Femur (tissue), 1 donor: ENCODE data around the gene PDIA5.
A peak's percentile ranks its signal among the peaks of the same experiment; 100 is the strongest.

Experiments
- DNase-seq: peaks from one replicate; pipeline ENCODE4 v3.0.0-alpha.2; 2017

PDIA5 gene

DNA sequence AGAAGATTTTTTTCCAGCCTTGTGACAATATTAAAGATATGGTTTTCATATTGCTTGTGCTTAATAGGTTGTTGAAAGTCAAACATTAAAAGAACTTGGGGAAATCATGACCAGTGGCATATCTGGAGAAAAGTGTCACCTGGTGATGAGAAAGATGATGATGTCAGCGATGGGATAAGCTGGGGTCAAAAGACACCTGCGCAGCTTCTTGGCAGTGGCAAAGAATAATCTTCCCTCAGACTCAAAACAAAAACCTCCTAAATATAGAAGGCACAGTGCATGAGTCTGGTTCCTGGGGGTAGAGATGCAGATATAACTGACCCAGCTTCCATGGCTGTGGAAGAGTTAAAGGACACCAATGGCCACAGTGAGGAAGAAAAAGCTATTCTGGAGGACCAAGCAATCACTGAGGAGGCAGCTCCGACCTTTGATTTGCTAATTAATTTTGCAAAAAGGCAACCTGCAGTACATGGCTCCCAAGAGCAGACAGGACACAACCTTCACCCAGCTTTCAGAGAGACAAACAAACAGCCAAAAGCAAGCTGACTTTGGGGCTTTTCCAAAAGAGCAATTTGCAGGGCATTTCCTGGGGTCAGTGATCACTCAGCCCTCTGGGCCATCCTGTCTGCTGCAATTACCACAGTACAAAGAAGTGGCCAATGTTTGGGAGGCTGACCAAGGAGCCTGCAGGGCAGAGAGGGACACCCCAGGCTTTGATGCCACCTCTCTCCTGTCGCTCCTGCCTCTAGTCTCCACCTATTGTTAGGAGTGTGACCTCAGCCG is 21.7 kb upstream of the PDIA5 start:
- DNase-seq, result no peak

DNA sequence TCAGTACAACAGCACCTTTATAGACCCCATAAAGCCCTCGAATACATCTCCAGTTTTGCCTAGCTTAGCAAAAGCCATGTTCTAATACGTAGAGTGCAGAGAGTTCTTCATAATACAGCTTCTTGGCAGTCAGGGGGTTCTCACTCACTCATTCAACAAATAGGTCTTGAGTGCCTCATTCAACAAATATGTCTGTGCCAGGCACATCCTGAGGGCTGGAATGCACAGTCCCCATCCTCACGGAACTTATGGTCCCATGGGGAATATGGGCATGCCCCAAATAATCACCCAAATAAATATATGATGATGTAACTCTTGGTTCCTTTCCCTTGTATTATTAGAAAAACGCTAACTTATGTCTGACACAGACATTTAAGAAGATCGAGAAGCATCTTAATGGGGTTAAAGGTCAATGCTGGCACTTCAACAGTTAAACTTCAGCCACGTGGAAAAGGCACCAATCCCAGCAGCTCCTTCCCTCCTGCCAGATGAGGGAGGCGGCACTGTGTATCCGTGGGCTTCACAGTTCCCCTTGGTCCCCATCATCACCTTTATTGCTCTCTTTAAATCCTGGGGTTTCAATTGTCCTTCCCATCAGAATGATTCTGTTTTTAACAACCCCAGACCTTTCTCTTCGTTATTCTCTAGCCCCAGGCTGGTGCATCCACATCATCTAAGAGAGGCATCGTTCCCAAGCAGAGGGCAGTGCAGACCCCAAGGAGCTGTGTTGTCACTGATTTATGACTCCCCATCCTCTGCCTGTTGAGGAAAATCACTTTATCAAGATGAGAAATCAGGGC is 20.4 kb upstream of the PDIA5 start:
- no peak for DNase-seq

DNA sequence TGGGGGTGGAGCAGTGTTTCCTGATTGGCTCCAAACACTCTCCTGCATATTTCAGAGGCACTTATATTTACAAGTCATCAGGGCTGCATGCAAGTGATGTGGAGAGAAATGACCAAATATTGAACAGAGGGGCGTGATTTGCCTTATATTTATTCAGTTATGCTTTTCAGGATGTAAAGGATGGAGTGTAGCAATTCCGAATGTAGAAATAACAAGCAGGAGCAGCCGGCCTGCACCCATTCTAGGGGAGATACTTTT is 19.8 kb upstream of the PDIA5 start:
- no peak for DNase-seq

DNA sequence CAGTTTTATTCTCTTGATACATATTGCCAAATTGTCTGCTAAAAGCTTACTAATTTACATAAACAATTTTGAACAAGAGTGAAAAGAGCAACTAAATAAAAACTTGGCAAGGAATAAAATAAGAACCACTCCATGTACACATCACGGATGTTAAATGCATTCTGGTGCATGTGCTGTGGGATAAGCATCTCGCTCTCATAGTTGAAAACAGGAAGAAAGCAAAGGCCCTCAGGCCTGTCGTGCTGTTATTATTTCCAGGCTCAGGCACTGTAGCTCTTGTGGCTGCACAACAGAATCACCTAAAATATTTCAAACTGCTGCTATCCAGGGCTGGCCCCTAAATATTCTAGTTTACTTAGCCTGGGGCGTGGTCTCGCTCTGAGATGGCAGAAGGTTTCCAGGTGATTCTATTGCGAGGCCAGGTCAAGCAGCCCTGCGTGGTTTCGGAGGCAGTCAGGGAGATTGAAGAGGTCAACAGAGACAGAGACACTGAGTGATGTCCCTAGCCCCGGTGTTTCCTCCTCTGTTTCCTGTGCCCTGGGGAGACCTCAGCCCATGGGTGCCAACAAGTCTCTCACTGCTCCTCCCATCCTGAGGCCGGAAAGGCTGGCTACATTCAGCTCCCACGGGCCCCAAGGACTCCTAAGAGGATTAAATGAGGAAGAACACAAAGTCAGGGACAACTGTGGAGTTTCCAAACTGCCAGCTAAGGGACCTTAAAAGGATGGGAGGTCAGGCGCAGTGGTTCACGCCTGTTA is 18.2 kb upstream of the PDIA5 start:
- no peak for DNase-seq

DNA sequence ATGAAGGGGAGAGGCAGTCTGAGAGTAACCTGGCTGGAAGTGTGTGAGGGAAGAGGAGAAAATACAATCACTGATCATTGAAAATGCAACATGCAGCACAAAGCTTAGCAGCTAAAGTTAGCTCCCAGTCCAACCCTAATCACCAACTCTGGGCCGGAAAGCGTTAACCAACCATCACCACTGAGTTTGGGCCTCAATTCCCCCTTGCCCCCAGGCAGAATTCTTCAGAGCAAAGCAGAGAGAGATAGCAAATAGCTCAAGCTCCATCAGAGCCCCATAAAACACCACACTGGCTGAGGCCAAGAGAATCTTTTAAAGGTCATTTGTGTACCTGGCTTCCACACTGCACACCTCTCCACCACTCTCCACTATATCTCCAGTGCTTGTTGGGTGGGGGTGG is 16.2 kb upstream of the PDIA5 start:
- DNase-seq, result no peak

DNA sequence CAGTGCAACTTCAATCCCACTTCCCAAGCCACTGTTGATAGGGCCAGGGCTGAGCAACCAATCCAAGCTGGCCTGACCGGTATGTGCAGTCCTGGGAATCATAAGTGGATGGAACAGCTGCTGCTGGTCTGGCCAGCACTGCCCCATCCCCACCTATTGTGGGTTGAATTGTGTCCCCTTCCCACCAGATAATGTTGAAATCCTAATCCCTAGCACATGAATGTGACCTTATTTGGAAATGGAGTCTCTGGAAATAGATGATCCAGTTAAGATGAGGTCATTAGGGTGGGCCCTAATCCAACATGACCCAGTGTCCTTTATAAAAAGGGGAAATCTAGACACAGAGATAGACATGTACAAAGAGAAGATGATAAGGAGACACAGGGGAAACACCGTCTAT is 13.7 kb upstream of the PDIA5 start:
- no peak for DNase-seq

DNA sequence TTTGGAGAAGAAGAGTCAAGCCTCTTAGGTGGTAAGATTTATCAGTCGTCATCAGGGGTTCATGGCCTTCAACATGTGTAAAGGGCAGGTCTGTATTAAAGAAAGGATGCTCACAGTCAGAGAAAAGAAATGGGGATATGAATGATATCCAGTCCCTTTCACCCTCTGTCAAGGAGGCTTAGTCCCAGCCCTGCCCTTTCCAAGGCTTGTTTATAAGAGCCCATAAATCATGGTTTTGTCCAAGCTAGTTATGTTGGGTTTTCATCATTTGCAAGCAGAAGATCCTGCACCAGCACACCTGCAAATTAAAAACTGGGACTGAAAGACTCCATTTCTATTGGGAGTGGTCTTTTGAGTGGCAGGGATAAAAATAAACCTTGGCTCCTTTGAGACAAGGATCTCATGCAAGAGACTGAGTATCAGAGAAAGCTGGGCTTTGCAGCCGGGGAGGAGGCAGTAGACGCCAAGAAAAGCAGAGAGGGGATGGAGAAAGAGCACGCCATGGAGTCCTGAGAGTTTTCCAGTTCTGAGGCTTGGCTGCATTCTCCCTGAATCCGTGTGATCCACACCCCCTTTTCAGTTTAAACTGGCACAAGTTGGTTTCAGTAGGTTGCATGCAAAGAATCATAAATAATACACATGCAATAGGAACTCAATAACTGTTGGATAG is 12.6 kb upstream of the PDIA5 start:
- DNase-seq, result peak; percentile 50

DNA sequence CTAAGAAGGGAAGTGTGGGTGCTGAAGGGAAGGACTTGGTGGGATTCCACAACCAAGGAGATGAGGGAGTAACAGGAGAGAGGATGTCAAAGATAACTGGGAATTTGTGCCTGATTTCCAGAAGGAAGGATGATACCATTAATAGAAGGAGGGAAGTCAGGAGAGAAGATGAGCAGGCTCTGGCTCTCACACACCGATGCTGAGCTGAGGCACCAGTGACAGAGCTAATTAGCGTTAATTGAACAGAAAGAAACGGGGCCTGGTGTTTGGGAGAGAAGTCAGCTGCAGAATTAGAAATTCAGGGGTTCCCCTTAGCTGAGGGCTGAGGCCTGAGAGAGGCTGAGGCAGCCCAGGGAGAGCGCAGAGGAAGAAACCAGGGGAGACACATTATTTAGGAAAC is 11.9 kb upstream of the PDIA5 start:
- DNase-seq, result no peak

DNA sequence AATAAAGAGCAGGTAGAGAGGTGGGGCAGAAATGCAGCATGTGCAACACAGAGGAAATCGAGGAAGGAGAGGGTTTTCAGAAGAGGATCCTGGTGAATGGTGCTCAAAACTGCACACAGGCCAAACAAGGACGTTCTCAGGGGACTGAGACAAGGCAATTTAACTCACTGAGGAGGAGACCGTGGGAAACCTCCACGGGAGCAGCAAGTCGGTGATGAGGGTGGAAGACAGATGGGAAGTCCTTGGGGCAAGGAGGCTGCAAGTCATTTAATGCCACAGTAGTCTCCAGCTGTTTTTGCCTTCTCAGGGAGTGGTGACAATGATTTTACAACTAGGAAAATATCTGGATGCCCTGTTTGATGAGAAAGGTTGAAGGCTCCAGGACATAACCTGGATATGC is 11.5 kb upstream of the PDIA5 start:
- no peak for DNase-seq

DNA sequence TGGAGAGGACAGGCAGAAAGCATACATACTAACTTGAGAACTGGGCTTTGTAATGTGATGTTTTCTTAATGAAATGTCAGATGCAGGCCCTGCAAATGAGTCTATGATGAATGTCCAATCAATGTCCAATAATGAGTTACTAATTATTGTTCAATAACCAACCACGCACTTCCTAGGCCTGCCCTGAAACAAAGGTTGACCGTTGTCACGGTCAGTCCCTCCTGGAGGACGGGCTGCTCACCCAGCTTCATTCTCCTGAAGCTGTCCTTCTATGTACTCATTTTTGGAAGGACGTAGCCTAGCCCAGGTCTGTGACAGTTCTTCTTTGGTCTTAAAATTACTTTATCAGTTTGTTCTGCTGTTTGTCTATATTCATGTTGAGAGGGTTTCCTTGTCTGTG is 8.3 kb upstream of the PDIA5 start:
- no peak for DNase-seq

DNA sequence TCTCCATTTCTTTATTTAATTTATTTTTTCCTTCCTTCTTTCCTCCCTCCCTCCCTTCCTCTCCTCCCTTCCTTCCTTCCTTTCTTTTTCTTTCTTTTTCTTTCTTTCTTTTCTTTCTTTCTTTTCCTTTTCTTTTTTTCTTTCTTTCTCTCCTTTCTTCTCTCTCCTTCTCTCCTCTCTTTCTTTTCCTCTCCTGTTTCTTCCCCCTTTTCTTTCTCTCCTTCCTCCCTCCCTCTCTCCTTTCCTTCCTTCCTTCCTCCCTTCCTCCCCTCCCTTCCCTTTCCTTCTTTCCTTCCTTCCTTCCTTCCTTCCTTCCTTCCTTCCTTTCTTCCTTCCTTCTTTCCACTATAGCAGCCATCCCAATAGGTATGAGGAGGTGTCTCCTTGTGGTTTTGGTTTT is 6.8 kb upstream of the PDIA5 start:
- no peak for DNase-seq

DNA sequence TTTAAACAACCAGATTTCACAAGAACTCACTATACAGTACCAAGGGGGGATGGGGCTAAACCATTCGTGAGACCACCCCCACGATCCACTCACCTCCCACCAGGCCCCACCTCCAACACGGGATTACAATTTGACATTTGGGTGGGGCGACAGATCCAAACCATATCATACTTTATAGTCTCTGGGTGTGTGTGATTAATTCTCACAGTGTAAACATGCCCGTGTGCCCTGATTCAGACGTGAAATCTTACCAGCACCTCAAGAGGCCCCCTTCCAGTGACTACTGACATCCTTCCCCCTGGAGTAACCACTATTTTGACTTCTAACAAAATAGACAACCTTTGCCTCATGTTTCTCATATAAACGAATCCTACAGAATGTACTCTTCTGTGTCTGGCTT is 5.0 kb upstream of the PDIA5 start:
- DNase-seq, result no peak

DNA sequence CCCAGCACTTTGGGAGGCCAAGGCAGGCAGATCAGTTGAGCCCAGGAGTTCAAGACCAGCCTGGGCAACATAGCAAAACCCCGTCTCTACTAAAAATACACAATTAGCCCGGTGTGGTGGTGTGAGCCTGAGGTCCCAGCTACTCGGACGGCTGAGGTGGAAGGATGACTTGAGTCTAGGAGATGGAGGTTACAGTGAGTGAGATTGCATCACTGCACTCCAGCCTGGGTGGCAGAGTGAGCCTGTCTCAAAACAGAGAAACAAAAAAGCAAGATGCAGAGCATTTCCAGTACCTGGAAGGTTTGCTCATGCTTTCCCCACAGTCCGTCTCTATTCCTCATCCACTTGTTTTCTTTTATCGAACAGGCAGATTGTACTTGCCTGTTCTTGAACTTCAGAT is 3.8 kb upstream of the PDIA5 start:
- no peak for DNase-seq

DNA sequence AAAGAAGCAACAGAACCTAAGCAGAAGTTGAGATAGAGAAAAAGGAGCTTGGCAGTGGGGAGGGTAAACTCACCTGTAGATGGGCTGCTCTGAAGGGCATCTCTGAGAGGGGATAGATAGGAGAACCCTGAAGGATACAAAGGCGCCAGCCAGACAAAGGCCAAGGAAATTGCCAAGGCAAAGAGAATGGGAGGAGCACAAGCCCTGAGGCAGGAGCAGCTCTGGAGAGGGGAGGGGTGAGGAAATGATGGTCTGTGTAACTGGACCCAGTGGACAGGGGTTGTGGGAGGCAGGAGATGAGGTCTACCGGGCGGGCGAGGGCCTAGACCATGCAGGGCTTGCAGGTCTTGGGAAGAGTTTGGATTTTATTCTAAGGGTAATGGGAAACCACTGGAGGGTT is 2.3 kb upstream of the PDIA5 start:
- no peak for DNase-seq

DNA sequence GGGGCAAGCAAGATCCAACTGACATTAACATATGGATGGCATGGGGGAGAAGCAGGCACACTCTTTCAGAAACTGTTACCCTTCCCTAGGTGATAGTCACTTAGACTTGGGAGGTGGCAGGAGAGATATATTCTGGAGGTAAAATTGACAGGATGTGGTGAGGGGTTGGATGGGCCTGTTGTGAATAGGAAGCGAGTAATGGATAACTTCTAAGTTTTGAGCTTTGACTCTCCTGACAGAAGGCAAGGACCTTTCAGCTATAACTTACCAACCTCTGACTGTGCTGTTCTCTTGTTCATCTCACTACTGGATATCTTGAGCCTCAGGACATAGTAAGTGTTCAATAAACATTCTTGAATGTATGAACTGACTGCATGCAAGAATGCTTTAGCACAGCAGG is 1.9 kb upstream of the PDIA5 start:
- no peak for DNase-seq

DNA sequence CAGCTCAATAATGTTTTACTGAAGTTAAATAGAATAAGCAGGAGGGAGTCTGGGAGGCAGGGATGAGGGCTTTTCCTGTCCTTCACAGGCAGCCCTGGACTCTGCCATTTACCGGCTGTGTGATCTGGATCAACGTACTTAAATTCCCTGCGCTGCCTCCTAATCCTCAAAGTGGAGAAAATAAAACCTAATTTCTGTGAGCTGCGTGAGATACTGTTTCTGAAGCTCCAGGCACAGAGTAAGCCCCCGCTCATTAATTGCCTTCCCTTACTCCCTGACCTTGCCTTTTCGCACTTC is 278 bp upstream of the PDIA5 start:
- no peak for DNase-seq

DNA sequence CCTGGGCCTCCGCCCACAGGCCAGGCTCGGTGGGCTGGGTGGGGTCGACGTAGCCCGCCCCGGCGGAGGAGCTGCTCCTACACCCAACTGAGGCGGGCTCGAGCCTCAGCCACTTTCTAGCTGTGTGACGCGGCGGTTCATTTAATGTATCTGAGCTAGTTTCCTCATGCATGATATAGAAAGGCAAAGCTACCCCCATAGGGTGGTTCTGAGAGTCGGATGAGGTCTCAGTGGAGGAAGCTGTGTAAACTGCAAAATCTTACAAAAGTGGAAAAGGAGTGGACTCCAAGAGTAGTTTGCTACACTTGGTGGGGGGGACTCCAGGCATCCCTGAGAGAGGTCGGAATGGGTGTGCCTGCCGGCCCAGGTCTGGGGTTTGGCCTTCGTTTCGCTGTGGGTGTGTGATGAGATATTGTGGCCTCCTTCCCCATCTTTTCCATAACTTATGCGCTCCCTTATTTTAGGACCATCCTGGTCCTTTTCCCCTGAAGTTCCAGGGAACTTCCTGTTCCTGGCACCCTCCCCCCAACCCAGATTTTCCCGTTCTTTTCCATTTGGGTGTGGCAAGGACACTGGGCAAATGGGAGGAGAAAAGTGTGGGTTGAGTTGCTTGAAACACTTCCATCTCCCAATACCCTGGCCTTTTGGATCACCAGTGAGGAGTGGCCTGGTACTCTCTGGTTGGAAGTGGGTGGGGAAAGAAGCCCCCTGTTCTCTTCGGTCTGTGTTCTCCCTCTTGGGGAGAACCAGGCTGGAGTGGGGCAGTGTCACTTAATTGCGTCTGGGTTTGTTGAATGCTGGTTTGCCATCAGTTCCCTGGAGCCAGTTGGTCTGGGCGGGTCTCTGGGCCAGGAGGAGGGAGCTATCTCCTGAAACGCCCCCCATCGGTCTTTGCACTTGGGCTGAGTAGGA is 1.1 kb downstream of the PDIA5 start:
- no peak for DNase-seq

DNA sequence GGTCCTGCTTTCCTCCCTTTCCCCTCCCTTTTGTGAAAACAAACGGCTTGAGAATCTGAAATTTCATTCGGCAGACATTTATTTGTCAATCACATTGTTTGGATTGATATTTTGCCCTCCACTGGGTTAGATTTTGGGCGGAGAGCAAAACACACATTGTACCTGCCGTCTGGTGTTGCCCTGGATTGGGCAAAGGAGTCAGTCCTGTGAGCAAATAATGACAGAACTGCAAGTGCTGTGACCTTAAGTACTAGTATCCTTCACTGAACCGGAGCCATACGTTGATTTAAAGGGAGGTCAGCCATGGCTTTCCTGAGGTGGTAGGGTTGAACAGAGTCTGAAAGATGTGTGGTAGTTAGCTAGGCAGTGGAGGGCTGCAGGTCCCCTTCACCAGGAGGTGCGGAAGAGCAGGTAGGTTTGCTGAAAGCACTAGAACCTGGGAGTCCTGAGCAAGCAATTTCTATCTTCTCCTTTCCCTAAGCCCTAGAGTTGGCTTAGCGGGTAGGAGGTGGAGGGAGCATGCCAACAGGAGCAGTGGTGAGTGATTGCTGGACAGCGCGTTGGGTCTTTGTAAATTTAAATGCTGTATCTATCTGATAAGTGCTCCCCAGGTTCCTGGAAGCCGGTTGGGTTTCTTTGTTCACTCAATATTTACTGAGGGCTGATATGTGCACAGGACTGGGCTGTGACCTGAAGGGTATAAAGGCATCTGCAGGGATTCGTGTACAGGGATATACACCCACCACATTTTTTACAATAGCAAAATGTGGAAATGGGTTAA is 2.0 kb downstream of the PDIA5 start:
- DNase-seq, result no peak

DNA sequence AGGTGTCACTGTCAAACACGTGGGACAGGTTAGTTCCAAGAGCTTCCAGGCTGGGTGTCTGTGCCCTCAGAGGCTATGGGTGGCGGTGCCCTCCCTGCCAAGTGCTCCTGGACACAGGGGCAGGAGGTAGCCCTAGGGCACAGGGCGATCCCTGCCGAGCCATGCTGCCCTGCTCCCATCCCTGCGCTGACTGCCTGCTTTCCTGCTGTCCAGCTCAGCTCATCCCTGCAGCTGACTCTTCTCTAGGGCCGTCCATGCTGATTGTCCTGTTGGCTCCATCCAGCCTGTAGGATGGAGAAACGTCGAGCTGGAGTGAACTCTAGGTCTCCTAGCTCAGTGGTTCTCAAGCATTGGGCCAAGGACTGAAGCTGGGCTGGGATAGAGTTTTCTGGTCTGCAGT is 3.7 kb downstream of the PDIA5 start:
- DNase-seq, result no peak

DNA sequence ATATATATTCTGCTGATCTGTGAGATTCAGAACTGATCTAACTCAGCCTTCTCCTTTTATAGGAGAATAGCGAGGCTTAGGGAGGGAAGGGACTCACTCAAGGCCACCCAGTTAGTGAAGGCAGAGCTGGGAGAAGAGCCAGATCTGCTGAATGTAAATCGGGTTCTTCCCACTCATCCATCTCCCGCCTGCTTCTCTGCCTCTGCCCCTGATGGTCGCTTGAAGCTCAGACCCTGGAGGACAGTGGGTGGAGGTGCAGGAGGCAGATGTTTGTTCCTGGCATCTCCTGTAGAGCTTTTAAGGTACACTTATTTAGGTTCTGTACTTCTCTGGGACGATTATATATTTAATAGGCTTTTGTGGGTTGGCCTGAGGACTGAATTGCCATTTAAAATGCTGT is 4.3 kb downstream of the PDIA5 start:
- DNase-seq, result no peak

DNA sequence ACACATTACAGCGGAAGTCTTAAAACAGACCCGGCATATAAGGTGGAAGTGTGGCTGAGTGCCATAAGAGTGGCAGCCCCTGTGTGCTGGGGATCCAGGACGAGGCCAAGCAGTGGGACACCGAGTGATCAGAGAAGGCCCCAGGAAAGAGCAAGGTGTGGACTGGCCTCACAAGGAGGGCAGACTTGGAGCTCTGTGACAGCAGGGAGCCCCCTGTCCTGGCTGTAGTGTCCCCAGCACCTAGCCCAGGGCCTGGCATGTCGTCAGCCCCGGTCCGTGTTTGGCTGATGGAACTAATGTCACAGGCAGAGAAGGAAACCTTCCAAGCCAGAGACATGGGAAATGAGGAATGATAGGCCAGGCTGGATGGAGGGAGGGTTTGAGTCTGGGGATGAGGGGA is 4.8 kb downstream of the PDIA5 start:
- DNase-seq, result no peak

DNA sequence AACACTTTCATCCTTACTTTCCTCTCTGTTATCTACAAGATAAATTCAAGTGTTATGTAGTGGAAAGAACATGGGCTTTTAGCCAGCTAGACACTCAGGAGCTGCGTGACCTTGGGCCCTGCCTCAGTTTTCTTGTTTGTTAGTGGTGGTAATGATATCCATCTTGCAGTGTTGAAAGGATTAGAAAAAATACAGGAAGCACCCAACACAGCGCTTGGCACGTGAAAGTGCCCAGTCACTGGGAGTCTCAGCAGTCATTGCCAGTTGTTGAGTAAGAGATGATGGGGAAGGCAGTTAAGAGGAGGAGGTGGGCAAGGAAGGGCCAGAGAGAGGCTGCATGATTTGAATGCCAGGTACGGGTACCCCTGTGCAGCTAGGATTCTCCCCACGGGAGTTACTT is 5.3 kb downstream of the PDIA5 start:
- no peak for DNase-seq
